PC-3 (cell line): Measurements from ENCODE around the gene DDX24.
"Not testable (repeated sequence)": the region's sequence is repeated elsewhere in the genome, so short reads cannot be mapped to it uniquely, and the experiment has no call there.

Experiments used
- EZH2 ChIP-seq: fragments of 300-600 bp; sonication (generic); IDR thresholded peaks from one replicate; pipeline ENCODE4 v1.6.1; 2017; ENCODE audit warnings: antibody characterized with exemption, mild to moderate bottlenecking, low read length; ENCODE audit not compliant: unreplicated experiment
- TF ChIP-seq, protein P1 (sequence below): fragments of 300-600 bp; sonication (generic); conservative IDR thresholded peaks from 2 replicates; pipeline ENCODE4 v1.5.1; 2017; ENCODE audit warnings: antibody characterized with exemption, low read depth, mild to moderate bottlenecking, low read length

DNA sequence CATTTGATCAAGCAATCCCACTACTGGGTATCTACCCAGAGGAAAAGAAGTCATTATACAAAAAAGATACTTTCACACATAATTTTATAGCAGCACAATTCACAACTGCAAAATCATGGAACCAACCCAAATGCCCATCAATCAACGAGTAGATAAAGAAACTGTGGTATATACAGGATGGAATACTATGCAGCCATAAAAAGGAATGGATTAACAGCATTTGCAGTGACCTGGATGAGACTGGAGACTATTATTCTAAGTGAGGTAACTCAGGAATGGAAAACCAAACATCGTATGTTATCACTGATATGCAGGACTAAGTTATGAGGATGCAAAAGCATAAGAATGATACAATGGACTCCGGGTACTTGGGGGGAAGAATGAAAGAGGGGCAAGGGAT is 8.9 kb downstream of the DDX24 start:
- TF ChIP-seq, protein P1, sequence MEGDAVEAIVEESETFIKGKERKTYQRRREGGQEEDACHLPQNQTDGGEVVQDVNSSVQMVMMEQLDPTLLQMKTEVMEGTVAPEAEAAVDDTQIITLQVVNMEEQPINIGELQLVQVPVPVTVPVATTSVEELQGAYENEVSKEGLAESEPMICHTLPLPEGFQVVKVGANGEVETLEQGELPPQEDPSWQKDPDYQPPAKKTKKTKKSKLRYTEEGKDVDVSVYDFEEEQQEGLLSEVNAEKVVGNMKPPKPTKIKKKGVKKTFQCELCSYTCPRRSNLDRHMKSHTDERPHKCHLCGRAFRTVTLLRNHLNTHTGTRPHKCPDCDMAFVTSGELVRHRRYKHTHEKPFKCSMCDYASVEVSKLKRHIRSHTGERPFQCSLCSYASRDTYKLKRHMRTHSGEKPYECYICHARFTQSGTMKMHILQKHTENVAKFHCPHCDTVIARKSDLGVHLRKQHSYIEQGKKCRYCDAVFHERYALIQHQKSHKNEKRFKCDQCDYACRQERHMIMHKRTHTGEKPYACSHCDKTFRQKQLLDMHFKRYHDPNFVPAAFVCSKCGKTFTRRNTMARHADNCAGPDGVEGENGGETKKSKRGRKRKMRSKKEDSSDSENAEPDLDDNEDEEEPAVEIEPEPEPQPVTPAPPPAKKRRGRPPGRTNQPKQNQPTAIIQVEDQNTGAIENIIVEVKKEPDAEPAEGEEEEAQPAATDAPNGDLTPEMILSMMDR: not testable (repeated sequence)
- not testable (repeated sequence) for TF ChIP-seq EZH2
